ENCODE measurements around the gene NPC1. TPM values are rescaled to one million over a fixed set of nuclear protein-coding genes. Genes with fewer than 3 reads are reported as not detected.
"Not testable (repeated sequence)": the region's sequence is repeated elsewhere in the genome, so short reads cannot be mapped to it uniquely, and the experiment has no call there.

Gene NPC1
- total and polyA plus RNA-seq, 4 donors, result 9.5 to 46.7 (median 27.3) TPM

GRCh38 chr18:23512641-23513040 is 73.7 kb downstream of the NPC1 start (continued):
- no peak for TF ChIP-seq EGR1 (IDR thresholded peaks at IDR 0.05; ENCODE audit: low read depth in 2 of 2)

- H3K9ac ChIP-seq (ENCODE audit: low read depth in 1 of 2, low read length in 2 of 2); H3K27me3 ChIP-seq (ENCODE audit: control insufficient read depth in 4 of 4, insufficient read depth in 4 of 4, low read length in 3 of 4); H3K4me3 ChIP-seq (ENCODE audit: low read depth in 1 of 3, low read length in 3 of 3); DNase-seq (ENCODE audit: low spot score); H3K9me3 ChIP-seq (ENCODE audit: control insufficient read depth in 4 of 4, low read length in 3 of 4); H3K4me1 ChIP-seq (ENCODE audit: control insufficient read depth in 4 of 4, insufficient read depth in 4 of 4, low read length in 3 of 4): not testable (repeated sequence)
- Histone ChIP-seq H3K27ac (ENCODE audit: low read depth in 1 of 2, low read length in 2 of 2) (peak overlapping the region in 1 of 2 donors; percentile 7), H3K36me3 (ENCODE audit: control insufficient read depth in 4 of 4, insufficient read depth in 3 of 4, low read depth in 1 of 4, low read length in 3 of 4) (peaks cover 3 to 30% (median 17%) of the 10 kb centered on the region in 4 donors)
- 89% methylated on average over 7 of the region's 7 CpGs for WGBS
Observed at GRCh38 chr18:23512216-23512615, 74.1 kb downstream of the NPC1 start.

- H3K4me3 ChIP-seq (ENCODE audit: low read depth in 1 of 3, low read length in 3 of 3); H3K9me3 ChIP-seq (ENCODE audit: control insufficient read depth in 4 of 4, low read length in 3 of 4); H3K9ac ChIP-seq (ENCODE audit: low read depth in 1 of 2, low read length in 2 of 2); H3K4me1 ChIP-seq (ENCODE audit: control insufficient read depth in 4 of 4, insufficient read depth in 4 of 4, low read length in 3 of 4); H3K27ac ChIP-seq (ENCODE audit: low read depth in 1 of 2, low read length in 2 of 2); DNase-seq (ENCODE audit: low spot score); H3K27me3 ChIP-seq (ENCODE audit: control insufficient read depth in 4 of 4, insufficient read depth in 4 of 4, low read length in 3 of 4): not testable (repeated sequence)
- peaks cover 3 to 26% (median 15%) of the 10 kb centered on the region in 4 donors for H3K36me3 ChIP-seq (ENCODE audit: control insufficient read depth in 4 of 4, insufficient read depth in 3 of 4, low read depth in 1 of 4, low read length in 3 of 4)
- WGBS, result 98% methylated on average over 2 of the region's 2 CpGs
Observed at GRCh38 chr18:23510923-23511322, 75.4 kb downstream of the NPC1 start.

- peaks cover 3 to 17% (median 7%) of the 10 kb centered on the region in 4 donors for H3K36me3 ChIP-seq (ENCODE audit: control insufficient read depth in 4 of 4, insufficient read depth in 3 of 4, low read depth in 1 of 4, low read length in 3 of 4)
- TF ChIP-seq YY1 (IDR thresholded peaks at IDR 0.05), result no peak
- TF ChIP-seq MAX (IDR thresholded peaks at IDR 0.05), result no peak
- no peak for TF ChIP-seq GABPA (IDR thresholded peaks at IDR 0.05 in 1 of 2, conservative IDR thresholded peaks at IDR 0.05 in 1 of 2)
- TF ChIP-seq EGR1 (IDR thresholded peaks at IDR 0.05; ENCODE audit: low read depth in 2 of 2), result no peak
- TF ChIP-seq FOXA1 (IDR thresholded peaks at IDR 0.05), result no peak
- TF ChIP-seq RXRA (IDR thresholded peaks at IDR 0.05), result no peak
- no peak for TF ChIP-seq REST (IDR thresholded peaks at IDR 0.05)
- TF ChIP-seq NR2F2 (IDR thresholded peaks at IDR 0.05), result no peak
- no peak for TF ChIP-seq HNF4A (conservative IDR thresholded peaks at IDR 0.05)
- no peak for TF ChIP-seq SP1 (IDR thresholded peaks at IDR 0.05)
- TF ChIP-seq RAD21 (IDR thresholded peaks at IDR 0.05), result no peak
- no peak for TF ChIP-seq FOXA2 (IDR thresholded peaks at IDR 0.05)
- no peak for TF ChIP-seq TAF1 (conservative IDR thresholded peaks at IDR 0.05)
- TF ChIP-seq HNF4G (IDR thresholded peaks at IDR 0.05), result no peak
- no peak for TF ChIP-seq JUND (IDR thresholded peaks at IDR 0.05)
- no peak for TF ChIP-seq CTCF (IDR thresholded peaks at IDR 0.05; ENCODE audit: low read depth, low read length, missing input control)
- TF ChIP-seq ZBTB33 (IDR thresholded peaks at IDR 0.05), result no peak
- no peak for TF ChIP-seq ATF3 (IDR thresholded peaks at IDR 0.05)
- peaks cover 0 to 23% (median 14%) of the 10 kb centered on the region in 4 donors for H3K4me1 ChIP-seq (ENCODE audit: control insufficient read depth in 4 of 4, insufficient read depth in 4 of 4, low read length in 3 of 4)
Observed at GRCh38 chr18:23506393-23506792, 79.9 kb downstream of the NPC1 start.

More at GRCh38 chr18:23506393-23506792, 79.9 kb downstream of the NPC1 start:
- Histone ChIP-seq H3K27me3 (ENCODE audit: control insufficient read depth in 4 of 4, insufficient read depth in 4 of 4, low read length in 3 of 4) (no peaks in the 10 kb centered on the region), H3K27ac (ENCODE audit: low read depth in 1 of 2, low read length in 2 of 2) (no peak overlapping the region), H3K4me3 (ENCODE audit: low read depth in 1 of 3, low read length in 3 of 3) (no peak overlapping the region), H3K9me3 (ENCODE audit: control insufficient read depth in 4 of 4, low read length in 3 of 4) (no peaks in the 10 kb centered on the region), H3K9ac (ENCODE audit: low read depth in 1 of 2, low read length in 2 of 2) (peak overlapping the region in 1 of 2 donors; percentile 1)
- 79% methylated on average over 6 of the region's 6 CpGs for WGBS
- no peak for DNase-seq (ENCODE audit: low spot score)

Data from liver (tissue), 9 donors.